ENCODE measurements around the gene RAD51B.

The RAD51B gene

GRCh38 chr14:68322940-68323620, 503.5 kb downstream of the RAD51B start:
- CTCF ChIA-PET = interaction anchor here (1.0 kb wide), 1 partner anchor 32 kb away, joined by 3 read pairs; no protein-coding TSS in a partner anchor

More at GRCh38 chr14:68322940-68323620, 503.5 kb downstream of the RAD51B start:
- Histone ChIP-seq H3K36me3 (ENCODE audit: control insufficient read depth in 2 of 2, insufficient read depth in 1 of 2, low read length in 2 of 2) (no peaks in the 10 kb centered on the region), H3K4me3 (ENCODE audit: low read depth, low read length) (no peak overlapping the region), H3K4me1 (ENCODE audit: control insufficient read depth, insufficient read depth, low read length) (no peaks in the 10 kb centered on the region), H3K27ac (ENCODE audit: extremely low read depth, low read depth, low read length) (no peak overlapping the region), H3K9me3 (ENCODE audit: control insufficient read depth, insufficient read depth, low read depth, low read length) (no peaks in the 10 kb centered on the region)
- POLR2A ChIA-PET = no interaction called here
- TF ChIP-seq ZSCAN18 (tag by site-specific recombination; IDR thresholded peaks at IDR 0.05) (no peak), ZSCAN5A (tag by site-specific recombination; IDR thresholded peaks at IDR 0.05) (no peak), KLF7 (tag by site-specific recombination; IDR thresholded peaks at IDR 0.05; ENCODE audit: borderline replicate concordance) (no peak), ZNF157 (tag by site-specific recombination; IDR thresholded peaks at IDR 0.05) (no peak), BCL6B (tag by site-specific recombination; IDR thresholded peaks at IDR 0.05) (no peak), ZFP3 (tag by site-specific recombination; IDR thresholded peaks at IDR 0.05; ENCODE audit: low read depth) (no peak), ZNF174 (tag by site-specific recombination; IDR thresholded peaks at IDR 0.05) (no peak), MZF1 (tag by site-specific recombination; IDR thresholded peaks at IDR 0.05; ENCODE audit: borderline replicate concordance) (no peak), YY1 (tag by site-specific recombination; IDR thresholded peaks at IDR 0.05) (no peak), SALL2 (tag by site-specific recombination; IDR thresholded peaks at IDR 0.05; ENCODE audit: borderline replicate concordance) (no peak), ZNF521 (tag by site-specific recombination; IDR thresholded peaks at IDR 0.05) (no peak), ATF2 (tag by site-specific recombination; IDR thresholded peaks at IDR 0.05; ENCODE audit: low read depth) (no peak), ZNF398 (tag by site-specific recombination; IDR thresholded peaks at IDR 0.05) (no peak), ZNF639 (tag by site-specific recombination; IDR thresholded peaks at IDR 0.05) (no peak), GLIS1 (tag by site-specific recombination; IDR thresholded peaks at IDR 0.05) (no peak)

Data from HEK293 (cell line).